Naive thymus-derived CD4-positive, alpha-beta T cell (primary cell): Measurements from ENCODE around the gene RTN4R. TPM values are rescaled to one million over a fixed set of nuclear protein-coding genes. Genes with fewer than 3 reads are reported as not detected.
"Not testable (repeated sequence)": the region's sequence is repeated elsewhere in the genome, so short reads cannot be mapped to it uniquely, and the experiment has no call there.

Source experiments
- ATAC-seq: fragments of 150-1000 bp; cut with Tn5 transposase; 2 replicates; pipeline ENCODE4 v1.10.0; 2021; ENCODE audit warnings: mild to moderate bottlenecking, moderate library complexity
- CTCF ChIA-PET: fragments of 350-600 bp; sonication (Branson Sonifier 250); formaldehyde crosslinking; loops from one replicate; lab custom pipeline; 2021; ENCODE audit warnings: antibody characterized with exemption; lab: Charles Lee
- POLR2A ChIA-PET: fragments of 350-600 bp; sonication (Branson Sonifier 250); formaldehyde crosslinking; loops from one replicate; lab custom pipeline; 2021; ENCODE audit warnings: antibody characterized with exemption, inconsistent platforms; lab: Charles Lee
- DNase-seq, 9 donors: peaks; one replicate each; pipeline versions ENCODE4 v3.0.0 to v3.0.0-alpha.2; 2020 to 2022; ENCODE audit warnings: mixed read lengths in 1 of 9
- H3K27ac ChIP-seq: one replicate; pipeline ENCODE4 v1.7.0; 2013; ENCODE audit warnings: mild to moderate bottlenecking, low read depth, low read length, moderate library complexity
- H3K27me3 ChIP-seq, 2 donors: one replicate each; pipeline ENCODE4 v1.7.0; 2013; ENCODE audit warnings: low read length in 2 of 2, mild to moderate bottlenecking in 2 of 2, moderate library complexity in 2 of 2; ENCODE audit not compliant: control insufficient read depth in 2 of 2, insufficient read depth in 2 of 2
- H3K36me3 ChIP-seq, 3 experiments: 1 replicate in 2 of 3; 2 replicates in 1 of 3; pipeline ENCODE4 v1.7.0; 2013; ENCODE audit warnings: low read length in 3 of 3, mild to moderate bottlenecking in 3 of 3, moderate library complexity in 1 of 3; ENCODE audit not compliant: insufficient read depth in 3 of 3, control insufficient read depth in 2 of 3
- H3K4me1 ChIP-seq, 2 donors: one replicate each; pipeline ENCODE4 v1.7.0; 2013; ENCODE audit warnings: low read length in 2 of 2, mild to moderate bottlenecking in 2 of 2, moderate library complexity in 1 of 2; ENCODE audit not compliant: control insufficient read depth in 2 of 2, insufficient read depth in 2 of 2
- H3K4me3 ChIP-seq: 2 replicates; pipeline ENCODE4 v1.7.0; 2013; ENCODE audit warnings: mild to moderate bottlenecking, low read length
- H3K9me3 ChIP-seq, 3 experiments: 1 replicate in 2 of 3; 2 replicates in 1 of 3; pipeline ENCODE4 v1.7.0; 2013; ENCODE audit warnings: low read length in 3 of 3; ENCODE audit not compliant: control insufficient read depth in 2 of 3
- H3K27ac Mint-ChIP-seq, 9 donors: one replicate each; pipeline ENCODE4 v1.8.0; 2020 to 2022; ENCODE audit warnings: mixed read lengths in 9 of 9, mild to moderate bottlenecking in 8 of 9, moderate library complexity in 5 of 9, inconsistent platforms in 2 of 9
- H3K27me3 Mint-ChIP-seq, 5 donors: one replicate each; pipeline ENCODE4 v1.8.0; 2021 to 2022; ENCODE audit warnings: mixed read lengths in 5 of 5, mild to moderate bottlenecking in 1 of 5
- H3K36me3 Mint-ChIP-seq, 5 donors: one replicate each; pipeline ENCODE4 v1.8.0; 2020 to 2022; ENCODE audit warnings: mixed read lengths in 5 of 5, mild to moderate bottlenecking in 3 of 5, inconsistent platforms in 1 of 5
- H3K4me1 Mint-ChIP-seq, 7 donors: one replicate each; pipeline ENCODE4 v1.8.0; 2020 to 2022; ENCODE audit warnings: mixed read lengths in 7 of 7, mild to moderate bottlenecking in 3 of 7, inconsistent platforms in 1 of 7
- H3K4me3 Mint-ChIP-seq, 10 donors: one replicate each; pipeline ENCODE4 v1.8.0; 2020 to 2022; ENCODE audit warnings: mild to moderate bottlenecking in 10 of 10, mixed read lengths in 10 of 10, moderate library complexity in 6 of 10, inconsistent platforms in 2 of 10
- H3K9me3 Mint-ChIP-seq, 11 donors: one replicate each; pipeline ENCODE4 v1.8.0; 2020 to 2022; ENCODE audit warnings: mixed read lengths in 11 of 11, mild to moderate bottlenecking in 4 of 11, inconsistent platforms in 1 of 11, moderate library complexity in 1 of 11
- intact Hi-C, 2 donors: fragments of 100-400 bp; cut with micrococcal nuclease; formaldehyde crosslinking; loops; one replicate each; pipeline ENCODE4 v1.15.1; 2023
- polyA plus RNA-seq, 2 donors: library from polyadenylated mRNA; unstranded; fragments of 300-500 nt; fragmentation: Illumina TruSeq; gene quantifications; one replicate each; pipeline ENCODE4 v1.2.3, GENCODE V29; 2021
- total RNA-seq, 6 experiments: library from RNA in 5 of 6; stranded (reverse) in 5 of 6; gene quantifications; 1 replicate in 5 of 6; 2 replicates in 1 of 6; pipeline ENCODE4 v1.2.3 and lab custom pipeline; 2021 to 2026

RTN4R gene
- total and polyA plus RNA-seq, 7 experiments from 2014 or later, result 0.98 to 2.9 (median 2.0) TPM

- H3K4me1 ChIP-seq, H3K36me3 Mint-ChIP-seq, H3K36me3 ChIP-seq, ATAC-seq, H3K9me3 Mint-ChIP-seq, DNase-seq, H3K27ac ChIP-seq, H3K27ac Mint-ChIP-seq, H3K4me3 Mint-ChIP-seq, CTCF ChIA-PET, H3K9me3 ChIP-seq, POLR2A ChIA-PET, H3K27me3 ChIP-seq, H3K27me3 Mint-ChIP-seq, H3K4me3 ChIP-seq, intact Hi-C loops, H3K4me1 Mint-ChIP-seq: not testable (repeated sequence)
Measured at GRCh38 chr22:20277936-20278635, 10.0 kb upstream of the RTN4R start.

DNA sequence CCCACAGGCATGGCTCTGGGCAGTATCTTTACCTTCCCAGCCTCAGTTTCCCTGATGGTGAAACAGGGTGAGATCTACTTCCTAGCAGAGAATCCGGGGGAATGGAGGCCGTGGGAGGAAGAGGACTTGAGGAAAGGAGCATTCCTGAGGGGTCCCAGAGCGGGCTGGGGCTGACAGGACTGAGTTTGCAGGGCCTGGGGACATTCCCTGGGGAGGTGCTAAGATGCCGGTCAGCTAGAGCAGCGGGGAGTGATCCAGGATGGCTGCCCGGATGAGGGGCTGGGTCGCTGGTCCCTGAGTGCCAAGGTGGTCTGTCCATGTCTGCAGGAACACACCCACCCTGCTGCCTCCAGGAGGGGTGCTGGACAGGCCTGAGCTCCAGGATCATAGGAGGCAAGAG, 8.3 kb upstream of the RTN4R start:
- peaks cover 0 to 2% (median 0%) of the 10 kb centered on the region in 7 donors for H3K4me1 Mint-ChIP-seq
- H3K4me3 ChIP-seq, result no peak overlapping the region
- H3K36me3 ChIP-seq, result no peaks in the 10 kb centered on the region
- H3K27me3 ChIP-seq, result no peaks in the 10 kb centered on the region
- H3K9me3 Mint-ChIP-seq, result no peaks in the 10 kb centered on the region
- H3K27ac ChIP-seq, result no peak overlapping the region
- ChIA-PET CTCF (no interaction called here), POLR2A (no interaction called here)
- no peak for DNase-seq
- no peaks in the 10 kb centered on the region for H3K36me3 Mint-ChIP-seq
- no peaks in the 10 kb centered on the region for H3K4me1 ChIP-seq
- H3K27ac Mint-ChIP-seq, result no peak overlapping the region
- no peak for ATAC-seq
- no peaks in the 10 kb centered on the region for H3K9me3 ChIP-seq
- H3K4me3 Mint-ChIP-seq, result no peak overlapping the region
- intact Hi-C loops, result no loop called here
- H3K27me3 Mint-ChIP-seq, result no peaks in the 10 kb centered on the region

GRCh38 chr22:20275836-20276235, 7.7 kb upstream of the RTN4R start:
- Histone ChIP-seq H3K4me1 (no peaks in the 10 kb centered on the region), H3K4me3 (no peak overlapping the region), H3K27me3 (no peaks in the 10 kb centered on the region), H3K36me3 (no peaks in the 10 kb centered on the region), H3K27ac (no peak overlapping the region), H3K9me3 (no peaks in the 10 kb centered on the region)
- ChIA-PET CTCF (no interaction called here), POLR2A (no interaction called here)
- intact Hi-C loops, result no loop called here
- no peaks in the 10 kb centered on the region for H3K27me3 Mint-ChIP-seq
- no peak for DNase-seq
- H3K27ac Mint-ChIP-seq, result no peak overlapping the region
- ATAC-seq, result no peak
- no peak overlapping the region for H3K4me3 Mint-ChIP-seq
- no peaks in the 10 kb centered on the region for H3K36me3 Mint-ChIP-seq
- H3K4me1 Mint-ChIP-seq, result peaks cover 0 to 2% (median 0%) of the 10 kb centered on the region in 7 donors
- no peaks in the 10 kb centered on the region for H3K9me3 Mint-ChIP-seq

GRCh38 chr22:20275325-20275724, 7.2 kb upstream of the RTN4R start:
- H3K4me3 ChIP-seq, H3K27me3 Mint-ChIP-seq, H3K4me1 ChIP-seq, intact Hi-C loops, H3K27me3 ChIP-seq, H3K27ac ChIP-seq, POLR2A ChIA-PET, H3K36me3 ChIP-seq, DNase-seq, H3K36me3 Mint-ChIP-seq, CTCF ChIA-PET, H3K9me3 ChIP-seq, H3K4me1 Mint-ChIP-seq, ATAC-seq, H3K4me3 Mint-ChIP-seq, H3K27ac Mint-ChIP-seq, H3K9me3 Mint-ChIP-seq: not testable (repeated sequence)

GRCh38 chr22:20274374-20274773, 6.3 kb upstream of the RTN4R start:
- H3K4me3 ChIP-seq, intact Hi-C loops, DNase-seq, H3K4me1 ChIP-seq, H3K4me3 Mint-ChIP-seq, H3K36me3 ChIP-seq, CTCF ChIA-PET, ATAC-seq, H3K27ac ChIP-seq, H3K27me3 Mint-ChIP-seq, H3K27ac Mint-ChIP-seq, H3K9me3 Mint-ChIP-seq, H3K36me3 Mint-ChIP-seq, POLR2A ChIA-PET, H3K27me3 ChIP-seq, H3K9me3 ChIP-seq, H3K4me1 Mint-ChIP-seq: not testable (repeated sequence)

GRCh38 chr22:20273758-20274181, 5.7 kb upstream of the RTN4R start:
- DNase-seq, result no peak
- Histone ChIP-seq H3K4me3 (no peak overlapping the region), H3K27ac (no peak overlapping the region), H3K36me3 (no peaks in the 10 kb centered on the region), H3K4me1 (no peaks in the 10 kb centered on the region), H3K27me3 (no peaks in the 10 kb centered on the region), H3K9me3 (no peaks in the 10 kb centered on the region)
- POLR2A ChIA-PET, result no interaction called here
- no peaks in the 10 kb centered on the region for H3K9me3 Mint-ChIP-seq
- ATAC-seq, result no peak
- intact Hi-C loops, result no loop called here
- H3K36me3 Mint-ChIP-seq, result no peaks in the 10 kb centered on the region
- H3K4me1 Mint-ChIP-seq, result peaks cover 0 to 2% (median 0%) of the 10 kb centered on the region in 7 donors
- no peak overlapping the region for H3K27ac Mint-ChIP-seq
- CTCF ChIA-PET, result no interaction called here
- no peak overlapping the region for H3K4me3 Mint-ChIP-seq
- no peaks in the 10 kb centered on the region for H3K27me3 Mint-ChIP-seq

GRCh38 chr22:20272700-20273099, 4.6 kb upstream of the RTN4R start:
- intact Hi-C loops, result no loop called here
- ATAC-seq (no peak), DNase-seq (no peak)
- Mint-ChIP-seq H3K27me3 (no peaks in the 10 kb centered on the region), H3K27ac (no peak overlapping the region), H3K4me1 (peaks cover 0 to 5% (median 0%) of the 10 kb centered on the region in 7 donors), H3K36me3 (no peaks in the 10 kb centered on the region), H3K9me3 (no peaks in the 10 kb centered on the region), H3K4me3 (no peak overlapping the region)
- CTCF ChIA-PET, result no interaction called here
- Histone ChIP-seq H3K4me3 (no peak overlapping the region), H3K27ac (no peak overlapping the region), H3K36me3 (no peaks in the 10 kb centered on the region), H3K27me3 (no peaks in the 10 kb centered on the region), H3K9me3 (no peaks in the 10 kb centered on the region), H3K4me1 (peaks cover 0 to 4% of the 10 kb centered on the region in 2 donors)
- POLR2A ChIA-PET, result no interaction called here
